NCI-H446 (cell line): ENCODE measurements around the gene MOGAT3.
"Not testable (repeated sequence)": the region's sequence is repeated elsewhere in the genome, so short reads cannot be mapped to it uniquely, and the experiment has no call there.

ENCODE experiments used
- DNase-seq, 2 experiments: peaks; one replicate each; lab custom pipeline; 2025; lab: John Stamatoyannopoulos, UW

Gene MOGAT3

GRCh38 chr7:101203740-101204738, 3.2 kb upstream of the MOGAT3 start:
- DNase-seq = not testable (repeated sequence)

GRCh38 chr7:101202603-101202918, 1.7 kb upstream of the MOGAT3 start:
- no peak for DNase-seq

- DNase-seq = no peak
Observed at GRCh38 chr7:101201695-101202602, 1.1 kb upstream of the MOGAT3 start.

- no peak for DNase-seq
Observed at GRCh38 chr7:101200504-101200861, 353 bp downstream of the MOGAT3 start.

GRCh38 chr7:101199522-101199921, 1.3 kb downstream of the MOGAT3 start:
- not testable (repeated sequence) for DNase-seq

- no peak for DNase-seq
Observed at GRCh38 chr7:101198476-101198875, 2.4 kb downstream of the MOGAT3 start.

- DNase-seq = no peak
Observed at GRCh38 chr7:101197991-101198390, 2.8 kb downstream of the MOGAT3 start.

GRCh38 chr7:101195884-101196283, 5.0 kb downstream of the MOGAT3 start:
- no peak for DNase-seq

- no peak for DNase-seq
Observed at GRCh38 chr7:101189109-101189508, 11.7 kb downstream of the MOGAT3 start.

GRCh38 chr7:101186844-101187428, 13.9 kb downstream of the MOGAT3 start:
- no peak for DNase-seq

GRCh38 chr7:101186194-101186593, 14.6 kb downstream of the MOGAT3 start:
- no peak for DNase-seq

GRCh38 chr7:101185258-101185839, 15.5 kb downstream of the MOGAT3 start:
- no peak for DNase-seq

- no peak for DNase-seq
Observed at GRCh38 chr7:101180130-101180755, 20.6 kb downstream of the MOGAT3 start, which contains the start of gene NAT16. Gene NAT16 (minus strand): TSS chr7:101180293. CDS start chr7:101174807, 5,486 bp downstream.

GRCh38 chr7:101179713-101180112, 21.1 kb downstream of the MOGAT3 start:
- DNase-seq = no peak

- DNase-seq = no peak
Observed at GRCh38 chr7:101179117-101179516, 21.7 kb downstream of the MOGAT3 start.

GRCh38 chr7:101177644-101178043, 23.2 kb downstream of the MOGAT3 start:
- no peak for DNase-seq

- DNase-seq = no peak
Observed at GRCh38 chr7:101175664-101176063, 25.2 kb downstream of the MOGAT3 start.

GRCh38 chr7:101174322-101174854, 26.4 kb downstream of the MOGAT3 start:
- no peak for DNase-seq

- peak in 1 of 2 experiments; percentile 30 for DNase-seq
Observed at GRCh38 chr7:101173752-101174244, 27.0 kb downstream of the MOGAT3 start.

- peak; percentile 56 to 66 for DNase-seq
Observed at GRCh38 chr7:101172854-101173751, 27.7 kb downstream of the MOGAT3 start.
